OCI-M1 (cell line): ENCODE results near the gene WFS1.

Experiments
- DNase-seq: peaks from one replicate; lab custom pipeline; 2025; lab: John Stamatoyannopoulos, UW

WFS1 gene

DNA sequence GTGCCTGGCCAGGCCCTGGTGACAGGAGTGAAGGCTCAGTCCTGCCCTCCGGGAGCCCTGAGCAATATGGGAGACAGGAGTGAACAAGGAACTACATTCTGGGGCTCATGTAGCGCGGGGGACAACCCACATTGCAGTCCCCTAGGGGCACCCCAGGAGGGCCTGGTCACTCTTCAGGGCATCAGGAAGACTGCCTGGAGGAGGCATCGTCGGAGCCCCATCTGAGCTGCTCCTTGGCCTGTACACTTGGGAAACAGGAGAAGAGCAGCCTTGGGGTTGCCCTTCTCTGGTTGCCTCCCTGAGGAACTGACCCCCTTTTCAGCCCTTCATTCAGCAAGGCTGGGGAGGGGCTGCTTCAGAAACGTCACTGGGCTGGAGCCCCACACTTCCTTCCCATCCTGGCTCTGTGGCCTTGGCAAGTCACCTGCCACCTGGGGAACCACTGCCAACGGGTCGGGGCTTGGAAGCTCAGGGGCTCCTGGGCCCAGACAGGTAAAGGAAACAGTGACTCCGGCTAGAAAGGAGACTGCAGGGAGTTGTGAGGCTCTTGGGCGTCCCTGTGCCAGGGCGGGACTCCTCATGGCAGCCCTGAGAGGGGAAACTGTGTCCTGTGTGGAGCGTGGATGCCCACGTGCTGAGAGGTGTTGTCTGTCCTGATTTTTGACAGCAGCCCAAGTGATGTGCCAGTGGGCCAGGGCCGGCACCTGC lies 10.1 kb downstream of the WFS1 start:
- no peak for DNase-seq

DNA sequence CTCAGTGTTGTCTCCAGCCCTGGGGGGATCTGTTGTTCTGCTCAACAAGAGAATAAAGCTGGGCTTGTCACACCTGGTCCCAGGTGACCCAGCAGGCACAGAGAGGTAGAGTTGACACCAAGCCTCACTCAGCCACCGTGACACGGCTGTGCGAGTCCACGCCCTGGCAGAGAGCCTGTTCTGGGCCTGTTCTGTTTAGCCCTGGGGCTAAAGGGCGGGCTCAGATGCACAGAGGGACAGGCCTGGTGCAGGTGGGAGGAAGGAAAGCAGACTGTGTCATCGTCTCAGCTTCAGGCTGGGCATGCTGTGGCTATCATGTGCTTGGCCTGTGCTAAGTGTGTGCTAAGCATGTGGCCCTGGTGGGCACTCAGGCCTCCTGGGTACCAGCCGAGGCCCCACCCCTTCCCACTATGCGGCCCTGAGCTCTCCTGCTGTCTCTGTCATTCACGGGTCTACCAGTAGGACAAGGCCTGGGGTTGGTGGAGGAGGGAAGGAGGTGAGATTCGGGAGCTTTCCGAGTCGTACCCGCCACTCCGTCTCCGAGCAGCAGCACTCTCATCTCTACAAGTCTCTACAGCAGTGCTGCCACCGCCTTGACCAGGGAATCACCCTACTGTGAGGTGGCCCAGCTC lies 10.8 kb downstream of the WFS1 start:
- no peak for DNase-seq

DNA sequence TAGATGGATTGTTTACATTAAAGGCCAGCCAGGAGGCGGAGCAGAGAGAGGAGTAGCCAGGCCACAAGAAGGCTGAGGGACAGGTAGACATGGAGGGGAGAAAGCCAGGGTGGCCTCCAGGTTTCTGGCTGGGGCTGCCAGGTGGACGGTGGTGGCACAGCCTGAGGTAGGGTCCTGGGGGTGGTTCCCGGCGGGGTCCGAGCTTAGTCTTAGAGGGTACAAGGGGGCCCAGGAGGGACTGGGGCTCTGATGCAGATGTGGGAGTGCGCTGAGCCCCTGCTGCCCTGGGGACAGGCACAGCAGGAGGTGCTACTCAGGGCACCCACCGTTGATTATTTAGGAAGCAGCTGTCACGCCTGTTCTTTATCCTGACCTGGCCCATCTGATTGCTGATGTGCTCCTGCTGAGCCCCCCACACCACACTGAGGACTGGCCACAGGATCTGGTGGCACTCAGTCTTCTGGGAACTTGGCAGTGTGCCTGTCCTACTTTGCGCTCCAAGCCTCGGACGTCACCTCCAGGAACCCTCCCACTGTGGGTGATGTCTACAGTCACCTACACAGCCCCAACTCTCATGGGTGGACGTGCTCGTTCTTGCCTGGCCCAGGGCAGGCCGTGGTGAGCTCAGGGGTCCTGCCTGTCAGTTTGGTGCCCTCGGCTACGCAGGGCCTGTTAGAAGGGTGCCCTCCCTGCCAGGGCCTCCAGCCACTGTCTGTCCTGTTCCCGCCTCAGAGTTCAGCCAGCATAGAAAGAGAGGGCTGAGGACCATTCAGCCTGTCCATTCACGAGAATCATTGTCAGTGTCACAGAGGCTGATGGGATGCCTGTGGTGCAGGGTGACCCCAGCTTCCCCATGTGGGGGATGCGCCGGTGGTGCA lies 12.0 kb downstream of the WFS1 start:
- DNase-seq, result no peak

DNA sequence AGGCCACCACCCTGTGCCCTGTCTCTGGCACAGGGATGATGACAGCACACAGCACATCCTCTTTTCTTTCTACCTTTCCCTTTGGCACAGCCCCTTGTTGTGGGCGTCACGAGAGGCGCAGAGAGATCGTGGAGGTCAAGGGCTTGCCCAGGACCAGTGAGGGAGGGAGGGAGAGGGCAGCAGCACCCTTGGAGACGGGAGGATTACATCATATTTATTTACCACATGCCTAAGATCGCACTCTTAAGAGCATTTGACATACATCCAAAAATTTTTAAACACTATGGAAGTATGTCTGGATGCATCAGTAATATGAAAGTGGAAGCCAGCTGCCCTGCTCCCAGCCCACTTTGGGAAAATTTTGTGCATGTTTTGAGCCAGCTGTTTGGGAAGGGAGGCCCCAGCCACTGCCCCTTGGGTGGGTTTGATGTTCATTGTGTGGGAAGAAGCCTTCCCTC lies 12.7 kb downstream of the WFS1 start:
- DNase-seq, result no peak

DNA sequence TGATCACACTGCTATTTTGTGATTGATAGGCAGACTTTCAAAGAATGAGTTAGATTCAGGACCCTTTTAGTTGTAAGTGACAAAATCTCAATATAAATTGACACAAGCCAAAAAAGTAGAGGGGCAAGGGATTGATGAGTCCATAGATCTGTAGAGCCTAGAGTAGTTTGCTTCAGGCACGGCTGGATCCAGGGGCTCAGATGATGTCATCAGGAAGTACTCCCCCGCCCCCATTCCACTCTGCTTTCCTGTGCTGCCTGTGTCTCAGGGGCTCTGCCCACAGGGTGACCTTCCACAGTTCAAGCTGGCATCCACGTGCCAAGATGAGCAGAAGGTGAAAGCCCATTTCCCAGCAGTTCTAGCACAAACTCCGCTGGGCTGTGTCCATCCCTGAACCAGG lies 13.6 kb downstream of the WFS1 start:
- no peak for DNase-seq

DNA sequence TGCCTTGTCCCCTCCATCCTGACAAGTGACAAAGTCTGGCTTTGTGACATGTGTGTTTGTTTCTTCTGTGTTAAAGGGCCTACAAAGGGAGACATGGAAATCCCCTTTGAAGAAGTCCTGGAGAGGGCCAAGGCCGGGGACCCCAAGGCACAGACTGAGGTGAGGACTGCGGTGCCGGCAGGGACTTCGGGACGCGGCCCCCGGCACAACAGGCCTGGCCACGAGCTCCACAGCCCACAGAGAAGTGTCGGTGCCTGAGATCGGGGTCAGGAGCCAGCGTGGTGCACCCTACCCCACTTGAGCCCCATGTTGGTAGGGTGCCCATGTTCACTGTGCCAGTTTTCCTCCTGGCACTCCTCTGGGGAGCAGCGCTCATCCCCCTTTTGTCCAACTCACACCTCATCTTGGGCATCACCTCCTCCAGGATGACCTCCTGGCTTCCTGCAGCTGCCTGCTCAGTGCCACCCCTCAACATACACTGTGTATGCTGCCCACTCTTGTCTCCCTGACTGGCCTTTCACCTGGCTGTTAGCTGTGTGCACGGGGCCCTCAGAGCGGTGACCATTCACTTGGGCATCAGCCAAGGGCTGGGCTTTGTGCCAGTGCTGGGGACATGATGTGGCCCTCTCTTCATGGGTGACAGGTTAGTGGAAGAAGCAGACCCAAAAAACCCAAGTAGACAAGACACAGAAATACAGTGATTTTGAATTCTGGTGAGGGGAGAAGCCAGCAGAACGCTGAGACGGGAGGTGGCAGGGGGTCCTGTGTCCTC lies 17.6 kb downstream of the WFS1 start:
- DNase-seq, result no peak

DNA sequence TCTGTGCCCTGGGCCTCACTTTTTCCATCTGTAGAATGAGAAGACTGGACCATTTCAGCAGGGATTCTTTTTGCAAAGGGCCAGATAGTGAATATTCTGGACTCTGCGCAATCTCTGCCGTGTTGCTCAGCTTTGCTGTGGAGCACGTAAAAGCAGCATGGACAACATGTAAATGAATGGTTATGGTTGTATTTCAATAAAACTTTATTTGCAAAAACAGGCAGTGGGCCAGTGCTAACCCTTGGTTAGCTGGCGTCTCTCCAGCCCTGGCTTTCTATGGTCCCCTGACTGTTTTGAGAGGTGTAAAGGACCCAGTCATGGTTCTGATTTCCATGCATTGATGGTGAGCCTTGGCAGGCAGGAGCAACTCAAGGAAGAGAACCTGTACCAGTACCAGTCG lies 18.7 kb downstream of the WFS1 start:
- DNase-seq, result no peak

DNA sequence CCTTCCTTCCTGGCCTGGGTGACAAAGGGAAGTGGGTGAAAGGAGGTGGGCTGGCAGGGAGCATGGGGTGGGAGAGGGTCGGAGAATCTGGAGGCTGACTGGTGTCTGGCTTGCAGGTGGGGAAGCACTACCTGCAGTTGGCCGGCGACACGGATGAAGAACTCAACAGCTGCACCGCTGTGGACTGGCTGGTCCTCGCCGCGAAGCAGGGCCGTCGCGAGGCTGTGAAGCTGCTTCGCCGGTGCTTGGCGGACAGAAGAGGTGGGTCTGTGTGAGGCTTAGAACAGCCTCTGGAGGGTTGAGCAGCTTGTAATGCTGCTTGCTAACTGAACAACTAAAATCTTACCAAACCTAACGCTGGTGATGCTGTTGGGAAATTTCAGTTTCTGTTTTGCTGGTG lies 19.2 kb downstream of the WFS1 start:
- no peak for DNase-seq

DNA sequence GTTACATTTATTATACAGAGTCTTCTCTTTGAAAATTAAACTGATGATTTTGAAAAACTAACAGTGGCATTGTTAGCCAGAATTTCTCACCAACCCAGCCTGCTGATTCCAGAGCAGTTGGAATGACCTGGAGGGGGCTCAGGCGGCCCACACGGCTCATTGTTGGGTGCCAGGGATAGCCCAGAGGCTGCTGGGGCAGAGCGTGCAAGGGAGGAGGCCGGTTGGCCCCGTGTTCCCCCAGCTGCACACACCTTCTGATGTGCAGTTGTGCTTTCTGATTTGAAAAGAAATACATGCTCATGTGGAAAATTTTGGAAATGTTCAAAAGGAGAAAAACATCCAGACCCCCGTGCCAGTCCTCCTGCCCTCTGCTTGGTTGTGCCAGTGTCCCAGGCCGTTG lies 20.6 kb downstream of the WFS1 start:
- DNase-seq, result no peak

DNA sequence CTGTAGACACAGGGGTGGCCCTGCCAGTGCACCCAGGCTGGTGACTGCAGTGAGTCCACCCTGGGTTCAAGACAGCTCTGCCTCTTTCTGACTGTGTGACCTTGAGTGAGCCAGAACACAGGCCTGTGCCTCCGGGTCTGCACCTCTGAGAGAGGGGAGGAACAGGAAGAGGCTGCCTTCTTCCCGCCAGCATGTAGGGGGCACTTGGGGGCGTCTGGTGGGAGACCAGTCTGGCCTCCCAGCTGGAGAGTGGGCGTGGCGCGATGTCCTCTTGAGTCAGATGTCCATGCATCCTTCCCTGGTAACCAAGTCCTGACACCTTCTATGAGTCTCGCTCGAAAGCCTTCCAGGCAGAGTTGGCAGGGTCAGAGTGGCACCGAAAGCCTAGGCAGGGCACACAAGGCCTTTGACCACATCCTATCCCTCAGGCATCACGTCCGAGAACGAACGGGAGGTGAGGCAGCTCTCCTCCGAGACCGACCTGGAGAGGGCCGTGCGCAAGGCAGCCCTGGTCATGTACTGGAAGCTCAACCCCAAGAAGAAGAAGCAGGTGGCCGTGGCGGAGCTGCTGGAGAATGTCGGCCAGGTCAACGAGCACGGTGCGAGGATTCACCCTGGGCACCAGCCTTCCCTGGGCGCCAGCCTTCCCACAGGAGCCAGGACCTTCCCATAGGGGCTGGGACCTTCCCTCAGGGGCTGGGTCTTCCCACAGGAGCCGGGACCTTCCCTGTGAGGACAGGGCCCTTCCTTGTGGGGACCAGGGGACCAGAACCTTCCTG lies 21.3 kb downstream of the WFS1 start:
- DNase-seq, result no peak

DNA sequence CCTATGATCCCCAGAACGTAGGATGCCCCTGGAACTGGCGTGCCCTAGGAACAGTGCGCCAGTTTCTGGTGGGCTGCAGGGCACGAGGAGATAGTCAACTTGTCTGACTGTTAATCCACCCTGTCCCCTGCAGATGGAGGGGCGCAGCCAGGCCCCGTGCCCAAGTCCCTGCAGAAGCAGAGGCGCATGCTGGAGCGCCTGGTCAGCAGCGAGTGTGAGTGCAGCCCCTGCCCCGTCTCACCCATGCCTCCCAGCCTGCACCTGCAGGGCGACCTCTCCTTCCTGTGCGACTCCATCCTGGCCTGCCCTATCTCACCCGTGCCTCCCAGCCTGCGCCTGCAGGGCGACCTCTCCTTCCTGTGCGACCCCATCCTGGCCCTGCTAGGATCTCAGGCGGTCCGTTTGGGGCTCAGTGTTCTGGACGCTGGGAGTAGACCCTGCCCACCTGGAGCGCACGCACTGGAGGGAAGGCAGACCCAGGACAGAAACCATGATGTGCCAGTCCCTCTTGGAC lies 22.2 kb downstream of the WFS1 start:
- DNase-seq, result no peak

DNA sequence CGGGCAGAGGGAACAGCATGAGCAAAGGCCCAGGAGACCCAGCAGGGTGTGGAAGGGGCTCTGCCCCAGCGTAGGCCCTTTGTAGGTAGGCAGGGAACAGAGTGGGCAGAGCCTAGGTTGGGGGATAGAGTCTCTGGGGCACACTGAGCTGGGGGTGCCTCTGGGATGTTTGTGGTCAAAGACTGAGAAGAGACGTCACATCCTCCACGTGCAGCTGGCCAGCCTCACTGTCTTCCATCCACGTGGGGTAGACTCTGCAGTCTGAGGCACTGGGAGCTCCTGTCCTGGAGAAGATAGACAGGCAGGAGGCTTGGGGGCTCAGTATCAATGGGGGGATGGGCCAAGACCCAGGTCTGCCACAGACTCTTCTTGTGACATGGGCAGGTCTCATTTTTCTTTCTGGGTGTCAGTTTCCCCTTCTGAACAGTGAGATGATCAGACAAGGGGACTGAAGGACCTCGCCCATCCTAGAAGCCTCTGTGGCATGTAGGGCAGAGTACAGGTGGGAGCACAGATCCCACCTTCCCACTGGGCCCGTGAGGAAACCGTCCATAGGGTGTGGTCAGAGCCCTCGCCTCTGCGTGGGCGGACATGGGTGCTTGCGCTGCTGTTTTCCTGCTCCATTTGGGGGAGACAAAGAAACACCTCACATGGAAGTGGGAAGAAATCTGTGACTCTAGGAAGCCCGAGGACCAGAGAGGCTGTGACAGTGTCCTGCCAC lies 22.9 kb downstream of the WFS1 start:
- DNase-seq, result no peak

DNA sequence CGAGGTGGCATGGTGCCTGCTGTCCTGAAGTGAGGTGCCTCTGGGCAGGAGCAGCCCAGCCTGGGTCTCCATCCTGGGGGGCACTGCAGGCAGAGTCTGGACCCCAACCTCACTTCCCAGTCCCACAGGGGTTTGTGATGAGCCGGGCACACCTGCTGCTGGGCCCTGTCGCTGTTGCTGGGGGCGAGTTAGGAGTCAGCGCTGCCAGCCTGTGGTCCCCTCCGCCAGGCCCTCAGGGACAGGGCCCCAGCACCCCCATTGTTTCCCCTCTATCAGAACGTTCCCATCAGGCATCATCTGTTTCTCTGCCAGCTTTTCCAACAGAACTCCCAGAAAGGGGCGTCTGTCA lies 23.4 kb downstream of the WFS1 start:
- no peak for DNase-seq

DNA sequence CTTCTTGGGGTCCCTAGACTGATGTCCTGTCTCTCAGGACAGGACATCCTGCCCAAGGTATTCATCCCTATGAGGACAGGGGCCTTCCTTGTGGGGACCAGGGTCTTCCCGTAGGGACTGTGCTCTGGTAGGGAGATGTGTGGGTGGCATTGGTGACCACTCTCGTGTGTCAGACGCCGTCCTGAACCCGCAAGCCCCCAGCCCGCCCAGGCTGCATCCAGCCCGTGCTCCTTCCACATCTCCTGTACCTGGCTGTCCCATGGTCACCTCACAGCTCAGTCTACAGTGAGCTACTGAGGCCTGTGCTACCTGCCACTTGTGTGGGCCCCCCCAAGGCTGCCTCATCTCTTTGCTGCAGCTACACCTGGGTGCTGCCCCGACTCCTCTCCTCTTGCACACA lies 24.0 kb downstream of the WFS1 start:
- DNase-seq, result no peak

DNA sequence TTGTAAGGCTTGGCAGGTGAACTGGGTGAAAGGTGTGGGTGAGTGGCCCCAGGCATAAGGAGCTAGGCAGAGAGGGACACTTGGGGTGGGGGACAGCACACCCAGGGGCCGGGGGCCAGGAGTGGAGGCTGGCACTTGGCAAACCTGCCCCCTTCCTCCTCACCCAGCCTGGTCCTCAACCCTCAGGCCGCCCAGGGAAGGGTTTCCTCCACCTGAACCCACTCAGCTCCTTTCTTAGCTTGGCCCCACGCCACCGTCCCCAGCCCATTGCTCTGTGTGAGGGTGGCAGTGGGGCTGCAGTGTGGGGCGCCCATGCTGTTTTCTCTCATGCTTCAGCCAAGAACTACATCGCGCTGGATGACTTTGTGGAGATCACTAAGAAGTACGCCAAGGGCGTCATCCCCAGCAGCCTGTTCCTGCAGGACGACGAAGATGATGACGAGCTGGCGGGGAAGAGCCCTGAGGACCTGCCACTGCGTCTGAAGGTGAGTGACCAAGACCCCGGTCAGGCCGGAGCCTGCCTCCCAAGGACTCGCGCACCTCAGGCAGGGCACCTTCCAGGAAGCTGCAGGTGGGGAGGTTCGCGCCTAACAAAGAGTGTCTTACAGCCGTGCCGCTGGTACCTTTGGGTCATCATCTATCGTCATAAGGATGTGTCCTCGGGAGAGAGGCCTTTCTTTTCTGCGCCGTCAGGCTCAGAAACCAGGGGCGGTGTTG lies 25.2 kb downstream of the WFS1 start:
- DNase-seq, result no peak

DNA sequence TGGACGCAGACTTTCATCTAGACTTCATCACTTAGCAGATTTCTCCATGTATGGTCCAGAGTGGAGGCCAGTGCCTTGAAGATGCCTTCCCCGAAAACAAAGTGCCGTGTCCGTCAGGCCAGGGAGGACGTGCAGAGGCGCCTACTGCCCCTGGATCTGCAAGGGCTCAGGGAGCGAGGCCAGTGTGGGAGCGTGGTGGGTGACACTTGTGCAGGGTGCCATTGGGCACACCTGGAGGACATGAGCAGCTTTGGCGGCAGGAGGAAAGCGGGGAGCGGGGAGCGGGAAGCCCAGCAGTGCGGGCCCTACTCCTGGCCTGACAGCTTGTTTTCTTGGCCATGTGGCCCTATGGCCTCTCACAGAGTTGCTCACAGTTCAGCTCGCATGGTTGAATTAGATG lies 25.8 kb downstream of the WFS1 start:
- DNase-seq, result no peak

DNA sequence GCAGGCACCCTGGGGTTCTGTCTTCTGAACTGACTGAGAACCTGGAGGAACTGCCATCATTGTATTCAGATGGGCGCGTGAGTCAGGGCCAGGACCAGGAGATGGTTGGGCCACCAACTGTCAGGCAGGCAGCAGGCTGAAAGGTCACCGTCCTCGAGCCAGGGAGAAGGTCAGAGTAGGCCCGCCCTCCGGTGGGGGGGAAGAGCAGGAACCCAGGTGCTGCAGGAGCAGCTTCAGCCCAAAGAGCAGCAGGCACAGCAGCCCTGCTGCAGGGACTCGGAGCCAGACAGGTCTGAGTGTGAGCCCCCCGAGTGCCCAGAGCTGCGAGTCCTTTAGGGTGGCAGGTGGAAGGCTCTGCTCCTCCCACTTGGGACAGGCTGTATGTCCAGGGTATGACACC lies 26.4 kb downstream of the WFS1 start:
- no peak for DNase-seq

DNA sequence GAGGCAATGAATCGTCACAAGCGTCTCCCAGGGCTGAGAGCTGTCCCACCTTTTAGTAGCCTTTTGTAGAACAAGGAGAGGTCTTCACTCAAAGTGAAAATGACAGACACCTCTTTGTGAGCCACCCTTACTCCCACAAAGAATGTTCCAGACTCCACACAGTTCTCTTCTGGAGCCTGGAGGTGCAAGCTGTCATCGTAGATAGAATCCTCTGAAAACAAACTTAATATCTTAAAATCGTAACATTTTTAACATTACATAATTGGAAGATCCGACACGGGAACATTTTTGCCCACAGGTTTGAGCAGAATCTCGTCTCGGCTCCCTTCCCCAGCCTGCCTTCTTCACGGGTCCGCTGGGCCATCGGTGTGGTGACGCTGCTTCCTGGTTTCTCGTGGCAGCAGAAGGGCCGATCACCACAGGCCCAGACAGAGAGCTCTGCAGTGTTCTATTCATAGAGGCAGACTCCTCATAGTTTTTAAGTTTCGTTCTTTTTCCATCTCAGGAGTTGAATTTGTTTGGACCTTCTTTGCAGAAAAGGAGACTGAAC lies 27.7 kb downstream of the WFS1 start:
- DNase-seq, result no peak

DNA sequence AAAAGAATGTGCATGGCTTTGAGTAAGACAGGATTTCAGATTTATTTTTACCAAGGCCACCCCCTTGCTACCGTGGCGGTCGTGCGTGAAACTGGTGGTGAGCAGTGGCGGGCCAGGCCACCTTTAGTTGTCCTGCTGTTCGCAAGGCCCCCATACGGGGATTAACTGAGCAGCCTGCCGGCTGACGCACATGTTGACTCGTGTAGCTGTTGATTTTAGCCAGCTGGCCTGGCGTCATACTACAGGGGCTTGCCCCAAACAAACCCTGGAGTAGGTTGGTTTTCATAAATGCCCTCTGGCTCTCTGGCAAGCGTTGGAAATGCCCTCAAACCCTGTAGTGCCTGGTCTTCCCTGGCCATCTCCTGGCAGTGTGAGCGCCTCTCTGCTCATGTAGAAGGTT lies 28.4 kb downstream of the WFS1 start:
- DNase-seq, result no peak

DNA sequence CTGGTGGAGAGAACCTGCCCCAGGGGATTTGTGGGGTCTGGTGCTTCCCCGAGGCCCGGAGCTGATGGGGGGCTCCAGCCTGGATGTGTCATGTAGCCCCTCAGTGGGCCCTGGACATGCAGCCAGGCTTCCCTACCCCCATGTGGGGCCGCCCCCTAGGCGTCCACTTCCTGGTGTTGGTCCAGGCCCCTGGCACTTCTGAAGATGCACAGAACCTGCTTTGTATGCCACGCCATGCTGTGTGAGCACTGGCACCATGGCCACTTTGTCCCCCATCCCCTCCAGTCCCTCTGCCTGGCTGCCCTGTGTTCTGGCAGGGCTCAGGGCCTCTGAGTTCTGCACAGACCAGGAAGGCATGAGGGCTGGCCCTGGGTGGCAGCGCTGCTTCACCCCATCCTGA lies 29.2 kb downstream of the WFS1 start:
- no peak for DNase-seq
